HEK293 (cell line): Measurements from ENCODE around the gene FUCA1.

Experiments used
- TCF7L2 ChIP-seq: IDR thresholded peaks from 2 replicates; pipeline ENCODE4 v1.6.1; 2011; ENCODE audit warnings: low read depth, mild to moderate bottlenecking, inconsistent platforms, low read length, moderate library complexity, borderline replicate concordance
- ZNF184 ChIP-seq: fragments of 450-650 bp; IDR thresholded peaks from 2 replicates; pipeline ENCODE4 v1.5.1; 2018; ENCODE audit warnings: missing biosample characterization, mild to moderate bottlenecking, missing genetic modification characterization
- ZNF223 ChIP-seq: fragments of 450-650 bp; formaldehyde crosslinking; IDR thresholded peaks from 2 replicates; pipeline ENCODE4 v1.5.1; 2016; ENCODE audit warnings: missing biosample characterization, missing genetic modification characterization
- TF ChIP-seq, protein P1 (sequence below): fragments of 450-650 bp; formaldehyde crosslinking; conservative IDR thresholded peaks from 2 replicates; pipeline ENCODE4 v1.5.1; 2016; ENCODE audit warnings: low read depth, missing biosample characterization, missing genetic modification characterization
- TF ChIP-seq, protein P2 (sequence below): fragments of 450-650 bp; formaldehyde crosslinking; IDR thresholded peaks from 2 replicates; pipeline ENCODE4 v1.5.1; 2016; ENCODE audit warnings: missing biosample characterization, missing genetic modification characterization

DNA sequence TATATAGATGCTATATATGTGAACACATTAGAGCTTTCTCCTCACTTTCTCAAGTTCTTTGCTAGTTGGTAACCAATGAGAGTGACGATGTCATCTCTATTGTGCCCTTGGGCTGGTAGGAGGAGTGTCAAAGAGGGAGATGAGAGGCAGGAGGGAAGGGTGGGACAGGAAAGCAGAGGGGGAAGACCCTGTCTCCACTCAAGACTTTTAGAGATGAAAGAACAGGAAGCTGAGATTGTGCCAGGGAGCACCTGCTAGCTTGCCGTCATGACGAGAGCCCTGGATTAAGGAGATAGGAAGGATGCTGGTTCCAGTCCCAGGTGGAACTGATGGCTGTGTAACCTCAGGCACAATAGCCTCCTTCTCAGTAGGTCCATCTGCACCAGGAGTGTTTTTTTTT lies 28.4 kb upstream of the FUCA1 start:
- TF ChIP-seq, protein P1, sequence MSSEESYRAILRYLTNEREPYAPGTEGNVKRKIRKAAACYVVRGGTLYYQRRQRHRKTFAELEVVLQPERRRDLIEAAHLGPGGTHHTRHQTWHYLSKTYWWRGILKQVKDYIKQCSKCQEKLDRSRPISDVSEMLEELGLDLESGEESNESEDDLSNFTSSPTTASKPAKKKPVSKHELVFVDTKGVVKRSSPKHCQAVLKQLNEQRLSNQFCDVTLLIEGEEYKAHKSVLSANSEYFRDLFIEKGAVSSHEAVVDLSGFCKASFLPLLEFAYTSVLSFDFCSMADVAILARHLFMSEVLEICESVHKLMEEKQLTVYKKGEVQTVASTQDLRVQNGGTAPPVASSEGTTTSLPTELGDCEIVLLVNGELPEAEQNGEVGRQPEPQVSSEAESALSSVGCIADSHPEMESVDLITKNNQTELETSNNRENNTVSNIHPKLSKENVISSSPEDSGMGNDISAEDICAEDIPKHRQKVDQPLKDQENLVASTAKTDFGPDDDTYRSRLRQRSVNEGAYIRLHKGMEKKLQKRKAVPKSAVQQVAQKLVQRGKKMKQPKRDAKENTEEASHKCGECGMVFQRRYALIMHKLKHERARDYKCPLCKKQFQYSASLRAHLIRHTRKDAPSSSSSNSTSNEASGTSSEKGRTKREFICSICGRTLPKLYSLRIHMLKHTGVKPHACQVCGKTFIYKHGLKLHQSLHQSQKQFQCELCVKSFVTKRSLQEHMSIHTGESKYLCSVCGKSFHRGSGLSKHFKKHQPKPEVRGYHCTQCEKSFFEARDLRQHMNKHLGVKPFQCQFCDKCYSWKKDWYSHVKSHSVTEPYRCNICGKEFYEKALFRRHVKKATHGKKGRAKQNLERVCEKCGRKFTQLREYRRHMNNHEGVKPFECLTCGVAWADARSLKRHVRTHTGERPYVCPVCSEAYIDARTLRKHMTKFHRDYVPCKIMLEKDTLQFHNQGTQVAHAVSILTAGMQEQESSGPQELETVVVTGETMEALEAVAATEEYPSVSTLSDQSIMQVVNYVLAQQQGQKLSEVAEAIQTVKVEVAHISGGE (tag by site-specific recombination) = no peak
- TF ChIP-seq, protein P2, sequence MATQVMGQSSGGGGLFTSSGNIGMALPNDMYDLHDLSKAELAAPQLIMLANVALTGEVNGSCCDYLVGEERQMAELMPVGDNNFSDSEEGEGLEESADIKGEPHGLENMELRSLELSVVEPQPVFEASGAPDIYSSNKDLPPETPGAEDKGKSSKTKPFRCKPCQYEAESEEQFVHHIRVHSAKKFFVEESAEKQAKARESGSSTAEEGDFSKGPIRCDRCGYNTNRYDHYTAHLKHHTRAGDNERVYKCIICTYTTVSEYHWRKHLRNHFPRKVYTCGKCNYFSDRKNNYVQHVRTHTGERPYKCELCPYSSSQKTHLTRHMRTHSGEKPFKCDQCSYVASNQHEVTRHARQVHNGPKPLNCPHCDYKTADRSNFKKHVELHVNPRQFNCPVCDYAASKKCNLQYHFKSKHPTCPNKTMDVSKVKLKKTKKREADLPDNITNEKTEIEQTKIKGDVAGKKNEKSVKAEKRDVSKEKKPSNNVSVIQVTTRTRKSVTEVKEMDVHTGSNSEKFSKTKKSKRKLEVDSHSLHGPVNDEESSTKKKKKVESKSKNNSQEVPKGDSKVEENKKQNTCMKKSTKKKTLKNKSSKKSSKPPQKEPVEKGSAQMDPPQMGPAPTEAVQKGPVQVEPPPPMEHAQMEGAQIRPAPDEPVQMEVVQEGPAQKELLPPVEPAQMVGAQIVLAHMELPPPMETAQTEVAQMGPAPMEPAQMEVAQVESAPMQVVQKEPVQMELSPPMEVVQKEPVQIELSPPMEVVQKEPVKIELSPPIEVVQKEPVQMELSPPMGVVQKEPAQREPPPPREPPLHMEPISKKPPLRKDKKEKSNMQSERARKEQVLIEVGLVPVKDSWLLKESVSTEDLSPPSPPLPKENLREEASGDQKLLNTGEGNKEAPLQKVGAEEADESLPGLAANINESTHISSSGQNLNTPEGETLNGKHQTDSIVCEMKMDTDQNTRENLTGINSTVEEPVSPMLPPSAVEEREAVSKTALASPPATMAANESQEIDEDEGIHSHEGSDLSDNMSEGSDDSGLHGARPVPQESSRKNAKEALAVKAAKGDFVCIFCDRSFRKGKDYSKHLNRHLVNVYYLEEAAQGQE (tag by site-specific recombination) = no peak
- no peak for TF ChIP-seq ZNF223 (tag by site-specific recombination)
- TF ChIP-seq ZNF184 = no peak
- no peak for TF ChIP-seq TCF7L2
